D721Med (cell line): ENCODE results near the gene NUDT16.

Experiments used
- DNase-seq: peaks from one replicate; pipeline ENCODE4 v3.0.0; 2011; ENCODE audit warnings: low spot score; ENCODE audit not compliant: insufficient read length
- FAIRE-seq: peaks from 2 replicates; lab custom pipeline; 2011; peaks lifted over from hg19 to GRCh38; lab: Jason Lieb, UNC
- TF ChIP-seq, protein P1 (sequence below): IDR thresholded peaks from 2 replicates; pipeline ENCODE4 v1.5.1; 2012; ENCODE audit warnings: mild to moderate bottlenecking, control low read depth; ENCODE audit not compliant: insufficient read depth; ENCODE audit errors: missing control alignments

NUDT16 gene

DNA sequence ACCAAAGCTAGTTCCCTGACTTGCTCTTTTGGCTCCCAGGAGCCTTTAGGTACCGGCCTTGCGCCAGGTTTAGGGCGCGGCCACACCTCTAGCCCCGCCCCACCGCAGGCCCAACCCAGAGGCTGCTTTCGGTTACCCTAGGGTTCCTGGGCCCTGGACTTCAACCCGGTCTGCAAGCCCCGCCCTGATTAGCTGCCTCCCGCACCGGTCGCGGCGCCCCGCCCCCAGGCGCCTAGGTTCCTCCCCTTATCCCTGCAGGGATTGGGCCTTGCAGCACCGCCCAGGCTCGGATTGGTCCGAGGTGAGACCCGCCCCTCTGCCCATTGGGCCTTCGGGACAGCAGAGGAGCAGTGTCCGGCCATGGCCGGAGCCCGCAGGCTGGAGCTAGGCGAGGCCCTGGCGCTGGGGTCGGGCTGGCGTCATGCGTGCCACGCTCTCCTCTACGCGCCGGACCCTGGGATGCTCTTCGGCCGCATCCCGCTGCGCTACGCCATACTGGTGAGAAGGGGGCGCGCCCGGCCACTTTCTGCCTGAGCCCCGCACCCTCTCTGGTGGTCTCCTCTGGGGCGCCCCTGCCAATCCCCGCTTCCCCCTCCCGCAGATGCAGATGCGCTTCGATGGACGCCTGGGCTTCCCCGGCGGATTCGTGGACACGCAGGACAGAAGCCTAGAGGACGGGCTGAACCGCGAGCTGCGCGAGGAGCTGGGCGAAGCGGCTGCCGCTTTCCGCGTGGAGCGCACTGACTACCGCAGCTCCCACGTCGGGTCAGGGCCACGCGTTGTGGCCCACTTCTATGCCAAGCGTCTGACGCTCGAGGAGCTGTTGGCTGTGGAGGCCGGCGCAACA is at the start of gene NUDT16:
NUDT16 (plus strand) TSS at position 330 of the 847 bp plus-strand sequence; CDS start at position 361, 31 bp downstream.
- FAIRE-seq (no peak), DNase-seq (peak; percentile 90)
- TF ChIP-seq, protein P1, sequence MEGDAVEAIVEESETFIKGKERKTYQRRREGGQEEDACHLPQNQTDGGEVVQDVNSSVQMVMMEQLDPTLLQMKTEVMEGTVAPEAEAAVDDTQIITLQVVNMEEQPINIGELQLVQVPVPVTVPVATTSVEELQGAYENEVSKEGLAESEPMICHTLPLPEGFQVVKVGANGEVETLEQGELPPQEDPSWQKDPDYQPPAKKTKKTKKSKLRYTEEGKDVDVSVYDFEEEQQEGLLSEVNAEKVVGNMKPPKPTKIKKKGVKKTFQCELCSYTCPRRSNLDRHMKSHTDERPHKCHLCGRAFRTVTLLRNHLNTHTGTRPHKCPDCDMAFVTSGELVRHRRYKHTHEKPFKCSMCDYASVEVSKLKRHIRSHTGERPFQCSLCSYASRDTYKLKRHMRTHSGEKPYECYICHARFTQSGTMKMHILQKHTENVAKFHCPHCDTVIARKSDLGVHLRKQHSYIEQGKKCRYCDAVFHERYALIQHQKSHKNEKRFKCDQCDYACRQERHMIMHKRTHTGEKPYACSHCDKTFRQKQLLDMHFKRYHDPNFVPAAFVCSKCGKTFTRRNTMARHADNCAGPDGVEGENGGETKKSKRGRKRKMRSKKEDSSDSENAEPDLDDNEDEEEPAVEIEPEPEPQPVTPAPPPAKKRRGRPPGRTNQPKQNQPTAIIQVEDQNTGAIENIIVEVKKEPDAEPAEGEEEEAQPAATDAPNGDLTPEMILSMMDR = no peak

DNA sequence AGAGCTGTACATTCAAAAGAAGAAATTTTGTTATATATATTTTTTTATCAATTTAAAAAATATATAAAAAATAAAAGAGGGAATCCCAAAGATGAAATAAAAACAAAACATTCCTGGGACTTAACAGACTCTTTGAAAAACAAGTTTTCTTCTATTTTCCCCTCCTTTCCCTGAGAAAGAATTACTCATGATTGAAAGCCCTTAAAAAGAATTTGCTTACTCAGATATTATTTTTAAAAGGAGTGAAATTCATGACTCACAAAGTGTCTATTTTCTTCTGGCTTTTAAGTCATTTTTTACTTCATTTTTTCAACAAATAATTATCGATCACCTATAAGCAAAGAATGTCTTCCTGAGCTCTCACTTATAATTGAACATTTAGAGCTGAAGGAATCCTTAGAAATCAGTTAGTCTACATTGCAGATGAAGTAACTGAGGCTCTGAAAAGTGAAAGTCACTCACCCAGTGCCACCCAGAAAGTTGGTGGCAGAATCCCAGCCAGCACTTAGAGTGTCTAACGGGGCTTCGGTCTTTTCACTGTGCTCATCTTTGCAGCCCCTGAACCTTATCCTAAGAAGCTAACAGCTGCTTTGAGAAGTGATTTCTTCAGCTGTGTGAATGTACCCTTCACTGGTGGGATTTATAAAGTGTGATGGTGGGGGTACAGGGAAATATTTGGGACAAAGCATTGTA is 42.5 kb upstream of the NUDT16 start:
- FAIRE-seq = no peak
- no peak for DNase-seq
- TF ChIP-seq, protein P1 = no peak

DNA sequence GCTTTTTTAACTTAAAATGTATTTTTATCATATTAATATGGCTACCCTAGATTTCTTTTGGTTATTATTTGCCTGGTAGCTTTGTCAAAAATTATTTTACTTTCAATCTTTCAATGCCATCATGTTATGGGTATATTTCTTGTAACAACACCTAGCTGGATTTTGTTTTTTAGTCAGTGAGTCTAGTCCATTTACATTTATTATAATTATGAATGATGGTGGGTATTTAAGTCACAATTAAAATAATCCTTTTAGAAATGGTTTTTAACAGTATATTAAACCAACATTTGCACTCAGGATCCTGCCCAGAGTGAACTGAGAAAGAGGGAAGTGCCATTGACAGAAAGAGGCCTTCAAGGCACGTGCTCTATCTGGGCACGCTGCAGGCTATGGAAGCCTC is 39.8 kb upstream of the NUDT16 start:
- TF ChIP-seq, protein P1 = no peak
- DNase-seq (no peak), FAIRE-seq (no peak)

GRCh38 chr3:131348911-131349310 is 32.7 kb upstream of the NUDT16 start:
- FAIRE-seq = no peak
- DNase-seq = no peak
- TF ChIP-seq, protein P1 = no peak

- TF ChIP-seq, protein P1 = no peak
- DNase-seq (no peak), FAIRE-seq (no peak)
Measured at GRCh38 chr3:131349454-131349853, 32.1 kb upstream of the NUDT16 start.

DNA sequence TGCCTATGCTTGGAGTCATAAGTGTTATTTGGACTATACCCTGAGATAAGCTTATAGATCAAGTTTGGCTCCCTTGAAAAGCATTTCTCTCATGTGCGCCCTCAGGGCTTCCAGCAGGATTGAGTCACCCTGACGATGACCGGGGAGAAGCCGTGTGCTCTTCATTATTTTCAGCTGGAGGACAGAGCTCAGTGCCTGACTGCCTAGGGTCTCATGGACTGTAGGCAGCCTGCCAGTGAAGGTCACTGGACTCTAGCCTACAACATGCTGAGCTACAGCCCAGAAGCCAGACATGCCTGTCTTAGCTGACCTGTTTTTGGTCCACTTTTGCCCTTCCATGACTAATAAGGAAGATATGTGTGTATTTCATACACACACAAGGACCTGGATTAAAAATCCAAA is 31.6 kb upstream of the NUDT16 start:
- no peak for DNase-seq
- TF ChIP-seq, protein P1 = no peak
- no peak for FAIRE-seq

DNA sequence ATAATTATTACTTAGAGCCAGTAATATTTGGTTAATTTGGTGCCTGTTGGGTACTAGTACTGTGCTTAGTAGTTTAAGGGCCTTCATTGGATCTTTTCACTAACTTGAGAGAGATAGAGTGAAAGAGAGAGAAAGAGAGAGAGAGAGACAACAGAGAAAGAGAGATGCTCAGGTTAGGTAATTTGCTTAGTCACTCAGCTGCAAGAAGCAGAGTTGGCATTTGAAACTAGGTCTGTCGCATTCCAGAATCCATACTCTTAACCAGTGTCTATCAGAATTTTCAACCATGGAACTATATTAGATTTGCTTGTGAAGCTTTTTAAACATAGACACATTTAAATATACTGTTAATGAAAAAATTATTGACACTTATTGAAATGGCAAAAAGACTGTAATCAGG is 31.1 kb upstream of the NUDT16 start:
- TF ChIP-seq, protein P1 = no peak
- DNase-seq (no peak), FAIRE-seq (no peak)
